NCI-H2171 treated with DMSO at 0.1 percent for 48 hours (cell line): ENCODE results near the gene CRACR2B.

Source experiments
- DNase-seq: peaks from one replicate; lab custom pipeline; 2025; lab: John Stamatoyannopoulos, UW

CRACR2B gene

DNA sequence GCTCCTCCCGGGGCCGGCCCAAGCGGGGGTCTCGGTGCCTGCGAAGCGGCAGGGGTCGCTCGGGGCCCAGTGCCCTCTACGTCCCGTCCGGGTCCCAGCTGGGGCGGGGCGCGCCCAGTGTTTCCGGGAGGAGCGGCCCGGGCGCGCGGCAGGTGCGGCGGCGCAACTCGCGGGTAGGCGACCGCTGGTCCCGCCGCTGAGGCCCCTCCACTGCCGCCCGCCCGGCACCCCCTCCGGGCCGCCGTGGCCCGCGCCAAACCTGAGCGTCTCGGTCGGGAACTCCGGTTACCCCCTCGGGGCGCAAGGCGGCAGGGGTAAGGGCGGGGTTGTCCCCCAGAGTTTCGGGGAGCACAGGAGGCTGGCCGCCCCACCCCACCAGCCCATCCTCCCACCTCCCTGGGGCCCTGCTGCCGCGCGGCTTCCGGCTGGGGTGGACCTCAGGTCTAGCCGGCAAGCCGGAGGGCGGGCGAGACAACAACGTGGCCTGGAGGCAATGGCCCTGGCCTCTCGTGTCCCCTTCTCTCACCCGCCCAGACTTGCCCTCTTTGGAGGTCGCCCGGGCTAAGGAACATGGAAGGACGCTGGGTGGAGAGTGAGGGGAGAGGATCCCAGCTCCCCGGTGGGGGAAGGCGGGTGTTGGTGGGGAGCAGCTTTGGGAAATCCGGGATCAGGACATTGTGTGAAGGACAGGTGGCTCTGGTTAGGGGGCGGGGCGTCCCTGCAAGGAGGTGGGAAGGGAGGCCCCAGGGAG, 398 bp upstream of the CRACR2B start:
- DNase-seq: peak; percentile 11

- no peak for DNase-seq
Observed at GRCh38 chr11:828506-829175, 922 bp downstream of the CRACR2B start.

DNA sequence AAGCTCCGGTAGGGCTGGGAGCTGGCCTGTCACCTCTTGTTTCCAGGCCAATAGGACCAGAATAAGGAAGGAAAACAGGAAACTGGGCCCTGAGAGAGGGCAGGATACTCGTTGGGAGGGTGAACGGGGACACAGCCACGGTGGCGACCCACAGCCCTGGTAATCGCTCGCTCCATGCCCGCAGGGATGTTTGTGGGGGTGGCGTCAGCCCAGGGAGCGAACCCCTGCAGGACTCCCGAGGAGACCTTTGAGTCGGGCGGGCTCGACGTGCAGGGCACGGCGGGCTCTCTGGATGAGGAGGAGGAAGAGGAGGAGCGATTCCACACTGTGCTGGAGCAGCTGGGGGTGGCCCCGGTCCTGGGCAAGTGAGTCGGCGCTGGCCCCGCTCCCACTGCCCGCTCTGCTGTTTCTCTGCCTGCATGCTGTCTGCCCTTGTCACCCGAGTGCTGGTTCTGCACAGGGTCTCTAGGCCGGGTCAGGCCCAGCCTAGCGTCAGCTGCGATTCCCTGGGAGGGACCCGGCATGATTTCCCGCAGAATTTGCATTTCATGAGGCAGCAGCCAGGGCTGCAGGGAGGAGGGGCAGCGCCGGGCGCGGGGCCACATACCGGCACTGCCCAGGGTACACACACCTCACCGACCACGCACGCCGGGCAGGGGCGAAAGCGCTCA, 1.6 kb downstream of the CRACR2B start:
- no peak for DNase-seq

DNA sequence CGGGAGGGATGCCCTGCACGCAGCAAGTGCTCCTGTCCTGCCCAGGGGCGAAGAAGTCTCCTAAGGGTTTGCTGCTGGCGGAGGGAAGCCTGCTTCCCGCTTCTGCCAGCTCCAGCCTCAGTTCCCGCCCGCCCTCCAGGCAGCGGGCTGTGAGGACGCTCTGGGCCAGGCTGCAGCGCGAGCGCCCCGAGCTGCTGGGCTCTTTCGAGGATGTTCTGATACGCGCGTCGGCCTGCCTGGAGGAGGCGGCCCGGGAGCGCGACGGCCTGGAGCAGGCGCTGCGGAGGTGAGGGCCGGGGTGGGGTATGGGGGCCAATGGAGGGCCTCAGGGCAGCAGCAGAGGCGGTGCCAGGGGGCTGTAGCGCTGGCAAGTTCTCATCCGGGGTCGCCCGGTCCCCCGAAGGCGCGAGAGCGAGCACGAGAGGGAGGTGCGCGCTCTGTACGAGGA, 2.2 kb downstream of the CRACR2B start:
- DNase-seq: no peak

GRCh38 chr11:830295-831117, 2.8 kb downstream of the CRACR2B start:
- DNase-seq: peak; percentile 66

- DNase-seq: no peak
Observed at GRCh38 chr11:831118-831864, 3.6 kb downstream of the CRACR2B start.

DNA sequence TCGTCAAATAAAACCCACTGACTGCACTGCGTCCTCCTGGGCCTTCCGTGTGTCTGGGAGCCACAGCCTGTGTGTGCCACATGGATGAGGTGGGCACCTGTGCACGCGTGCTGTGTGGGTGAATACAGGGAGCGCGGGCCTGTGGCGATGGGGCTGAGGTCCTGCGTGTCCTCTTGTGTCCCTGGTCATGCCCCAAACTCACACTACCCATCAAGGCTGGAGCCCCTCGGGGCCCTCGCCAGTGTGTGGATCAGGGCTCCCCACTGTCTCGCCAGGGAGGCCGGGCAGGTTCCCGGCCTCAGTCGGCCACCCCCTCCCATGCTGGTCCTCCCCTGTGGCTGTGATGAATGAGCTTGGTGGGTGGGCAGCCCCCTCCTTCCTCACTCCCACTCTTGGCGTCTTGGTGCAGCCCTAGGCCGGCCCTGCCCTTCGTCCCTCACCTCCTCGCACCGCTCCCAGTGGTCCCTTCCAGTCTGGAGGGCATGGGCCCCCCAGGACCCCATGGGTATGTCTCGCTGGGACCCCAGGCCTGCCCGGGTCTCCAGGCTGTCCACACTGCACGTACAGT, 4.3 kb downstream of the CRACR2B start:
- DNase-seq: no peak

DNA sequence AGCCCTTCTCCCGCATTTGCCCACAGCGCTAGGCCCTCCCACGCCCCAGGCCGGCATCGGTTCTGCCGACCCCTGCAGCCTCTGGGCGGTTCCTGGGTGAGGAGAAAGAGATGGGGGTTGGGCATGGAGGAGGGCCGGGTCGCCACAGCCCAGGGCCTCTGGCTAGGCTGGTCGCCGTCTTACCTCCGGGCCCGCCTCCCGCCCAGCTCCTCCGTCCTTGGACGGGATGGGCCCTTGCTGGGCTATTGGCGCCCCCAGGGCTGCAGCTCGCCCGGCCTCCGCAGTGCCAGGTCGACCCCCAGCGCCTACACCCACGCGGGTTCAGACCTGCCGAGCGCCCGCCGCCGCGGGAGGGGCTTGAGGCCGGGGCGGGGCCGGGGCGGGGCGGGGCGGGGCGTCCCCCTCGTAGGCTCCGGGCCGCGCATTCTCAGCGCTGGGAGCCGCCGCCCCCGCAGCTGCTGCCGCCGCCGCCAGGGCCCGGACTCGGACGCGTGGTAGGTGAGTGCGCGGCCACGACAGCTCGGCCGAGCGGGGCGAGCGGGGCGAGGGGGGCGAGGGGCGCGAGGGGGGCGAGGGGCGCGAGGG, 4.9 kb downstream of the CRACR2B start, which contains the start of gene CD151:
Gene CD151 (plus strand): TSS at position 424 of the 585 bp plus-strand sequence. CDS start 3,118 bp downstream, outside the sequence.
- peak; percentile 7 for DNase-seq

GRCh38 chr11:833114-833791, 5.5 kb downstream of the CRACR2B start:
- DNase-seq: no peak

DNA sequence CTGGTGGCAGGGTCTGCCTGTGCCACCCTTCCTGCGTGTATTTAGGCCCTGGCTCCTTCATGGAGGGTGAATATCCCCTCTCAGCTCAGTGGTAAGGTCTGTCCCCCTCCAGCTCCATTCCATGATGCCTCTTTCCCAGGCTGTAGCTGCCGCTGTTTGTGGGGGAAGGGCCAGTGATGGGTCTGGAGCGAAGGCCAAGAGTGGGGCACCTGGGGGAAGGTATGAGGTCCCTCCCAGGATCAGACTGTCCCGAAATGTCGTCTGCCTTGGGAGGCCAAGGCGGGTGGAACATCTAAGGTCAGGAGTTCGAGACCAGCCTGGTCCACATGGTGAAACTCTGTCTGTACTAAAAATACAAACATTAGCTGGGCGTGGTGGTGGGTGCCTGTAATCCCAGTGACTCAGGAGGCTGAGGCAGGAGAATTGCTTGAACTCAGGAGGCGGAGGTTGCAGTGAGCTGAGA, 6.2 kb downstream of the CRACR2B start:
- peak; percentile 3 for DNase-seq

- no peak for DNase-seq
Observed at GRCh38 chr11:834371-835316, 6.9 kb downstream of the CRACR2B start.

DNA sequence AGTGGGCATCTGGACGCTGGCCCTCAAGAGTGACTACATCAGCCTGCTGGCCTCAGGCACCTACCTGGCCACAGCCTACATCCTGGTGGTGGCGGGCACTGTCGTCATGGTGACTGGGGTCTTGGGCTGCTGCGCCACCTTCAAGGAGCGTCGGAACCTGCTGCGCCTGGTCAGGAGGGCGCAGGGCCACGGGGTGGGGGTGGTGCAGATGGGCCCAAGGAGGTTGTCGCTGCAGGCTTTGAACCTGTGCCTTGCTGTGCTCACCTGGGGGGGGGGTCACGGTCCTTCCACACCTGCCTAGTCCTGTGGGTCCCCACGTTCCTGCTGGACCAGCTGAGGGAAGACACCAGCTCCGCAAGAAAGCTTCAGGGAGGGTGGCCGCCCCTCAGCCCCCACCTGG, 8.6 kb downstream of the CRACR2B start:
- no peak for DNase-seq

- DNase-seq: no peak
Observed at GRCh38 chr11:836700-837099, 9.0 kb downstream of the CRACR2B start.

DNA sequence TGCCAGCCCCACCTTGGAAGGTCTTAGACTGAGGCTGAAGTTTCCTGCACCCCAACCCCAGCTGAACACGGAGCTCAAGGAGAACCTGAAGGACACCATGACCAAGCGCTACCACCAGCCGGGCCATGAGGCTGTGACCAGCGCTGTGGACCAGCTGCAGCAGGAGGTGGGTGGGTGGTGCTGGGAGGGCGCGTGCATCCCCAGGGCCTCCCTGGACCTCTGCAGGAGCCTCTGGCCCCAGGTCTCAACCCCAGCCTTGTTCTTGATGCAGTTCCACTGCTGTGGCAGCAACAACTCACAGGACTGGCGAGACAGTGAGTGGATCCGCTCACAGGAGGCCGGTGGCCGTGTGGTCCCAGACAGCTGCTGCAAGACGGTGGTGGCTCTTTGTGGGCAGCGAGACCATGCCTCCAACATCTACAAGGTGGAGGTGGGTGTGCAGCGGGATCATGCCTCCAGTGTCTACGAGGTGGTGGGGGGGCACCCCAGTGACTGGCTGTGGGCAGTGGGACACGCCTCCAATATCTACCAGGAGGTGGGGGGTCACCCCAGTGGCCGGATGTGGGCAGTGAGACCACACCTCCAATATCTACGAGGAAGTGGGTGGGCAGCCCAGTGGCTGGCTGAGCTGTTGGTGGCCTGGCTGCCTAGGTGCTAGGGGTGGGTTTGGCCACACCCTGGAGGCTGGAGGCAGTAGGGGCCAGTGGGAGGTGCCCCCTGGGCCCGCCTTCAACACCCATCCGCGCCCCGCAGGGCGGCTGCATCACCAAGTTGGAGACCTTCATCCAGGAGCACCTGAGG, 9.7 kb downstream of the CRACR2B start:
- DNase-seq: no peak

DNA sequence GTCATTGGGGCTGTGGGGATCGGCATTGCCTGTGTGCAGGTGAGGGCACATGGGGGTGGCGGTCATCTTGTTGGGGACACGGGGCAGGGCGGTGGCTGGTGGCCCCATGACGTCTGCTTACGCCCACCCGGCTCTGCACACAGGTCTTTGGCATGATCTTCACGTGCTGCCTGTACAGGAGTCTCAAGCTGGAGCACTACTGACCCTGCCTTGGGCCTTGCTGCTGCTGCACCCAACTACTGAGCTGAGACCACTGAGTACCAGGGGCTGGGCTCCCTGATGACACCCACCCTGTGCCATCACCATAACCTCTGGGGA, 10.2 kb downstream of the CRACR2B start:
- DNase-seq: no peak

DNA sequence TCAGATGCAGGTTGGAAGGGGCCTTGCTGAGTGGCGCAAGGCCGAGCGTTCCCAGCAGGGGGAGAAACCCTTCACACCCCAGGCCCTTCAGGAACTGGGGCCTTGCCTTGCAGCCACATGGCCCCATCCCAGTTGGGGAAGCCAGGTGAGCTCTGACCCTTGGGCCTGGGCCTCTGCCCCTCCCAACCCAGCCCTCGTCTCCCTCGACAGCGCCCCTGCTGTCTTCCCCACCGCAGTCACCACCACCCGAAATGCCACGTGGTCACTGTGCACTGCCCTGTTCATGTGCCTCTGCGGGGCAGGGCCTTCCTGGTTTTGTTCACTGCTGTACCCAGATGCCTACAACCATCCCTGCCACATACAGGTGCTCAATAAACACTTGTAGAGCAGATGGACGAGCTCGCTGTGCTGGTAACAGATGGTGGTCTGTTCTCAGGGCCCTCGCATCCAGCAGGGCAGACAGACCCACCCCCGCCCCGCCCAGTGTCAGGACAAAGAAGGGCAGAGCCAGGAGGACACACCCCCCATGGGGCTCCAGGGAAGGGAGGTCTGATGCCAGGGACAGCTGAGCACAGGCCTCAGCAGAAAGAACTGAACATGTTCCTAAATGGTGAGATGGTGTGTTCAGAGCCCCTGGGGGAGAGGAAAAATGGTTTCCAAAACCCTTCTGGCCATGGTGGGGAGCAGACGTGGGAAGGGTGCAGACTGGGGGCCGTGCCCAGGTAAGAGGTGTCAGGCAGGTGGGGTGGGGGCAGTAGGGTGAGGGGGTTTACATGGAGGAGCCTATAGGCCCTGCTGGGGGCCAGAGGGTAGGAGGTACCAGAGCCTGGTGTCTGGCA, 10.9 kb downstream of the CRACR2B start:
- peak; percentile 36 for DNase-seq

DNA sequence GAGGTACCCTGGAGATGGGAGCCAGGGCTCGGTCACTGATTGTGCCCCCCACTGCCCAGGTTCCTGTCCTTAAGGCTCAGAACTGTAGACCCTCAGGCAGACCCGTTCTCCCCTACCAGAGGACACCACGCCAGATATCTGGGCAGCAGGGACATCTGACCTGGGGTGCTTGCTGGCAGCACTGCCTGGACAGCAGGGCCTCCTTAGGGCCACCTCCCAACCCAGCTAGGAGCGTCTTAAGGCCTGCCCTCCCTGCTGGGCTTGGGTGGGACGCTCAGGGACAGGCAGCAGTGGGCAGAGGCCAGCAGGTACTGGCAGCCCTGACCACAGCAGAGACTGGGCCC, 11.5 kb downstream of the CRACR2B start:
- no peak for DNase-seq
